Bone marrow (tissue), 2 donors: ENCODE results near the gene CALML6.
"Not testable (repeated sequence)": the region's sequence is repeated elsewhere in the genome, so short reads cannot be mapped to it uniquely, and the experiment has no call there.

Experiments
- DNase-seq, 2 donors: peaks; one replicate each; lab custom pipeline; 2025; lab: John Stamatoyannopoulos, UW

CALML6 gene

GRCh38 chr1:1925437-1926345 lies 10.6 kb downstream of the CALML6 start:
- DNase-seq: no peak

DNA sequence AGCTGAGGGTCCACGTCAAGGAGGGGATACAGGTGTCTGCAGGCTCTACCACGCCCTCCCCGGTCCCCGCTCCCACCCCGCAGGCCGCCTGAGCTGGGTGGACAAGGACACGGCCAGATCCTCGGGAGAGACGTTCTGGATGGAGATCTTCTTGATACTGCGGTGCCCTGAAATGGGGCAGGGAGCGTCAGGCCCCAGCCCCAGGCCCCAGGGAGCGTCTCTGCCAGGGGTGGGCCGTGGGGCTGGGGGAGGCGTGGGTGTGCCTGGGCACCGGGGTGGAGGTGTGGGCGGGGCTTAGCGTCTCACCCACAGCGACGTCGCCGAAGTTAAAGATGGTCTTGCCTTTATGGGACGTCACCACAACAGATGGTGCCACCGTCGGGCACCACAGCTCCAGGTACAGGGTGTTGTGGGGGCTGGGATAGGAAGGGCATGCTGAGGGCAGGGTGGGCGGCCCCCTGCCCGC lies 11.3 kb downstream of the CALML6 start:
- DNase-seq: no peak

GRCh38 chr1:1926886-1927660 lies 12.0 kb downstream of the CALML6 start:
- no peak for DNase-seq

DNA sequence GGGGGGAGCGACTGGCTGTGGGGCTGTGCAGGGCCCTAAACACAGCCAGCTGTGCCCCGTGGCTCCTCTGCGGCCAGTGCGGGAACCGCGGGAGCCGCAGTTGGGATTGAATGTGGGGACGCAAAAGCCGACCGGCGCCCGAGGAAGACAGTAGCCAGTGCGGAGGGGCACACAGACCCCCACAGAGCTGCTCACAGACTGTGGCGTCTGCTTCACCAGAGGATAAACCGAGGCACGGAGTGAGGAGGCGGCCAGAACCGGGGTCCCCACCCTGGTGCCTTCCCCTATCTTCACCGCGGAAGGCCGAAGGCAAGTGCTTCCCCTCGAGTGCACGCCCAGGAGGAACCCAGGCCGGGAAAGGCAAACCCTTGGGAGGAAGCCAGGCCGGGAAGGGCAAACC lies 12.7 kb downstream of the CALML6 start:
- no peak for DNase-seq

DNA sequence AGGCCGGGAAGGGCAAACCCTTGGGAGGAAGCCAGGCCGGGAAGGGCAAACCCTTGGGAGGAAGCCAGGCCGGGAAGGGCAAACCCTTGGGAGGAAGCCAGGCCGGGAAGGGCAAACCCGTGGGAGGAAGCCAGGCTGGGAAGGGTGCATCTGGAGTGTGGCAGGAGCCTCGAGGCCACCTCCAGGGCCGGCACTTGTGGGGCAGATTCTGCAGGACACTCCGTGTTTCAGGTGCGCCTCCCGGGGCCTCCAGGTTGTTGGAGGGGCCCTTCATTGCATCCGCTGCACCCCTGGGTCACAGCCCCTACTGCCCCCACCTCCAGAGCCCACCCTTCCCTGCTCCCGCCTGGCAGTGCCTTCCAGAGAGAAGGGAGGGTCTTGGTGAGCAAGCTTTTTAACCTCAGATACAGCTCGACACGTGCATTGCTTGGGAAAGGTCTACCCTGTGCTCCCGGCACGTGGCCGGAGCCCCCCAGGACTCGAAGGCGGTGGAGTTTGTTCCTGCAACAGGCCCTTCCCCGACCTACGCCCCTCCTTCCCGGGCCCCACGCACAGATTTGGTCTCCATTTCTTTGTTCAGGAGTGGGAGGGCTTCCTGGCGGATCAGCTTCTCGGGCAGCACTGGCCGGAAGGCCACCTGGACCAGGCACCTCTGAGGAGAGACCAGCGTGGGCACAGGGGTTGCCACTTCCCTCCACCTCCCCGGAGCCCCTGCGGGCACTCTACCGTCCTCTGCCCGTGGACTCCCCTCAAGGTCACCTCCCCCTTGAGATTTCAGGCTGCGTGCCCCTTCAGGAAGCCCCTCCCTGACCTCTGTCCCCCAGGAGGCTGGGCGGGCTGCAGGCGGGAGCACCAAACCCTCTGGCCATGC lies 13.4 kb downstream of the CALML6 start:
- DNase-seq: no peak

- DNase-seq: no peak
These were observed 14.1 kb downstream of the CALML6 start for GRCh38 chr1:1929102-1929638.

GRCh38 chr1:1929639-1930545 lies 14.8 kb downstream of the CALML6 start:
- DNase-seq: no peak

- not testable (repeated sequence) for DNase-seq
These were observed 19.8 kb downstream of the CALML6 start for GRCh38 chr1:1934848-1935247.

- DNase-seq: no peak
These were observed 22.0 kb downstream of the CALML6 start for GRCh38 chr1:1937061-1937460.

DNA sequence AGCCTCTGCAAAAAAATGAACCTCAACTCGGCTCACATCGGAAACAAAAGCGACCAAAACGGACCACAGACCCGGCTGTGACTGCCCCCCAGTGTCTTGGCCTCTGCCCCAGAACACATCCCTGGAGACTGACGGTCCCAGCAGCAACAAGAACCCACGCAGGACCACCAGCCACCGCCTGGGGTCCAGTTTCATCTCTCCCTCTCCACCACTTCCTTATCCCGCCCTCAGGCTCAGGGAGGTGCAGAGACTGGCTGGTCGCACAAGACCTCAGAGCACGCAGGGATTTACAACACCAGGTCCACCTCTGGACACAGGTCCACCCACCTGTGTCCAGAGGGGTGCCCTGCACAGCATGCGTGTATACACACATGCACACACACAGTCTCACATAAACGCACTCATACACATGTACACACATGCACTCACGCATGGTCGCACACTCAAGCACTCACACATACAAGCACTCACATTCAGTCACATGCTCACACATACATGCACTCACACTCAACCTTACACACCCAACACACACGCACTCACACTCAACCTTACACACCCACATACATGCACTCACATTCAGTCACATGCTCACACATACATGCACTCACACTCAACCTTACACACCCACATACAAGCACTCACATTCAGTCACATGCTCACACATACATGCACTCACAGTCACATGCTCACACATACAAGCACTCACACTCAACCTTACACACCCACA lies 22.7 kb downstream of the CALML6 start:
- DNase-seq: no peak

- DNase-seq: no peak
These were observed 23.2 kb downstream of the CALML6 start for GRCh38 chr1:1938276-1938573.

DNA sequence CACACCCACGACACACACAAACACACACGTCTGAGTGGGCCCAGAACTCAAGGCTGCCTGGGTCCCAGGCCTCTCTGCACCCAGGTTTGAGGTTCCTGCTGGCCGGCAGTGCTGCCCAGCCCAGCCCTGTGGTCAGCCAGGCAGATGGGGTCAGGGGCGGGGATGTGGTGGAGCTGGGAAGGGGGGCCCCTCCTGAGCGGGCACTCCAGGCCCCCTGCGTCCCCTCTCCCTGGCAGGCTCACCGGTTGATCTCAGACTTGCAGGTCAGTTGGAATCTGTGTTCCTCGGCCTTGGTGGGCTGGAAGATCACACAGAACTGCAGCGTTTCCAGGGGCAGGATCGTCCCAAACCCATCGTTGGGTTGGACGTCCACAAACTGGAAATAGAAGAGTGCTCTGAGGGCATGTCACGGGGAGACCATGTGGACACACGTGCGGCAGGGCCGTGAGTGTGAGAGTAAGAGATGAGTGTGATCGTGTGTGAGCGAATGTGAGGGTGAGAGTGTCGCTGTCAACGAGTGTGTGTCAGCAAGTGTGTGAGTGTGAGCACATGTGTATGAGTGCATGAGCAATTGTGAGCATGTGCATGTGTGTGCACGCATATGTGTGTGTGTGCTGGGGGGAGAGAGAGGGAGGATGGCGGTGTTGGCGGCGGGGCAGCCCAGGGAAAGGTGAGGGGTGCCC lies 23.7 kb downstream of the CALML6 start:
- DNase-seq: no peak

GRCh38 chr1:1939296-1940122 lies 24.4 kb downstream of the CALML6 start:
- no peak for DNase-seq

DNA sequence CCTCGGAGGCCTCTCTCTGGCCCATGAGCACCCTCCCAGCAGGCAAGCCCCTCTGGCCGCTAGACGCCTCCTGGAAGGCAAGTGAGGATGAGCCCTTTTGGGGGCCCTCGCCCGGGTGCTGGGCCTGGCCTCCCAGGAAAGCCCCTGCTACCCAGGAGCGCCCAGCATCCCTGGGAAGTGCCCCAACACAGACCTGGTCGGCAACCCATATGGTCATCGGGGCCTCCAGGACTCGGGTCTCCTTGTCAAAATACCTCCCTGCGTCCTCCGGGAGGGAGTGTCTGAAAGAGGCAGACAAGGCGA lies 25.0 kb downstream of the CALML6 start:
- no peak for DNase-seq

DNA sequence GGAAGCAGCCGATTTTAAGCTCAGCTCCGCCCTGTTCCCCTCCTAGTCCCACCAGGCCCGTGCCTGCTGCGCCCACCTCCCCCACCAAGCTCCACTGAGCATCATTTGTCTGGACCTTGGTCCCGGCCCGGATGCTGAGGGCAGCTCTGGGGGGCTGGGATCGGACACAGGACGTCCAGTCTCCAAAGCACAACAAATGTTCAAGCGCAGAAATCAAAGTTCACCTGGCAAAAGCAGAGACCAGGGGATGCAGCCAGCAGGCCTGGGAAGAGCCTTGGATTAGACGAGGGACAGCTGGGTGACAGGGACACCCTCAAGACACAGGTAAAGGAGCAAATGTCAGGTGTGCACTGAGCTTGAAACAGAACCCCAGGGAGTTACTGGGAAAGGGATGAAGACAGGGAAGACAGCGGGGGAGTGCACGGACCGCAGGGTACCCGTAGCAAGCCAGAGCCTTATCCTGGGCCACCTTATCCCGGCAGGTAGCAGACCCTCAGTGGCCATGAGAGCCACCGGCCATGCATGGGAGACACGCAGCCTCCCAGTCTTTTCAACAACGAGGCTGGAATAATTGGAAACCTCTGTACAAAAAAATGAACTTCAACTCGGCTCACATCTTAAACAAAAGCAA lies 26.3 kb downstream of the CALML6 start:
- DNase-seq: no peak

DNA sequence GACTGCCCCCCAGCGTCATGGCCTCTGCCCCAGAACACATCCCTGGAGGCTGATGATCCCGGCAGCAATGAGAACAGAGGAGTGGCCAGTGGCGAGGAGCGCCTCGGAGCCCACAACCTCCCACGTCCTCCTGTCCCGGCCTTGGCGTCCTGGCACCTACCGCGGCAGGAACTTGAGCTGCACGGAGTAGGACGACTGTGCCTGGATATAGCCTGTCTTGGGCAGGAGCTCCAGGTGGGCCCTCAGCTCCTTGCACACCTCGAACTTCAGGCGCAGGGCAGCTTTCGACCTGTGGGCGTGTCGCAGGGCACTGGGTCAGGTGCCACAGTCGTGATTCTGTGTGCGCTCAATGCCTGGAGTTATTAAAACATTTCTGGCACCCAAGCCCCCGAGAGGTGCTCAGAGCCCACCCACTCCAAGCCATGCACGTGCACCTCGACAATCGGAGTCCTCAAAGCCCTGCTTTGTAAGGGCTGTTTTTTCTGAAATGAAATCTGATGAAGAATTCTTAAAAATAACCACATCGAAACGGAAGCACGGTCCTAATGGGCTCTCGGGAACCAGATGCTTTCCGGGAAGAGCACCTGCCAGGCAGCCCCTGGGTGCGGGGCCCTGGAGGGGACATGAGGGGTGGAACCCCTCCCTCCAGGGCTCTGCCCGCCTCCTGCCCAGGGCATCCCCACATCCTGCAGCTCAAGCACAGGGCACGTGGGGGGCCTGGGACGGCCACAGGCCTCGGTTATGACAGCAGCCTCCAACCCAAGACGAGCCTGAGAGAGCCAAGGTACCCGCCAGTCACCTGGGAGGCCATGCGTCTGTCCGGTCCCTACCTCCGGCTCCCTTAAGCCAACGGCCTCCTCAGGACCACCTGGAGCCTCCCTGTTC lies 27.1 kb downstream of the CALML6 start:
- no peak for DNase-seq
